ENCODE data around the gene INPP5A. TPM values are rescaled to one million over a fixed set of nuclear protein-coding genes. Genes with fewer than 3 reads are reported as not detected.

INPP5A gene
- total RNA-seq, 4 donors from 2014 or later, result 16.9 to 58.2 (median 29.5) TPM

- 15 to 28% methylated on average over 4 to 10 of the region's 42 CpGs for WGBS, 2 donors
- H3K27ac ChIP-seq, result peak overlapping the region; percentile 76 to 92 (median 87)
- peak overlapping the region; percentile 39 to 88 (median 66) for H3K4me3 ChIP-seq
- no peak for DNase-seq
- H3K36me3 ChIP-seq, result peaks cover 0 to 3% (median 0%) of the 10 kb centered on the region in 3 donors
- H3K4me1 ChIP-seq, result peaks cover 37 to 71% (median 45%) of the 10 kb centered on the region in 3 donors
- H3K9me3 ChIP-seq, result no peaks in the 10 kb centered on the region
- no peak for TF ChIP-seq CTCF (IDR thresholded peaks at IDR 0.05)
- no peaks in the 10 kb centered on the region for H3K27me3 ChIP-seq
- intact Hi-C loops (cut with DNase I), result loop anchor here (5.0 to 10.0 kb wide), 2 partner anchors 81 to 97 kb away; no protein-coding TSS in a partner anchor
Observed at GRCh38 chr10:132538031-132538789, 623 bp downstream of the INPP5A start.

GRCh38 chr10:132538790-132539421 is 1.3 kb downstream of the INPP5A start:
- H3K9me3 ChIP-seq, result no peaks in the 10 kb centered on the region
- peaks cover 0 to 8% (median 0%) of the 10 kb centered on the region in 3 donors for H3K36me3 ChIP-seq
- peaks cover 41 to 75% (median 45%) of the 10 kb centered on the region in 3 donors for H3K4me1 ChIP-seq
- TF ChIP-seq CTCF (IDR thresholded peaks at IDR 0.05), result no peak
- no peak for TF ChIP-seq POLR2A (IDR thresholded peaks at IDR 0.05)
- H3K27me3 ChIP-seq, result no peaks in the 10 kb centered on the region
- intact Hi-C loops (cut with DNase I), result loop anchor here (5.0 to 10.0 kb wide), 2 partner anchors 82 to 96 kb away; no protein-coding TSS in a partner anchor
- 71 to 84% methylated on average over 2 of the region's 2 CpGs for WGBS, 2 donors
- peak overlapping the region; percentile 76 to 92 (median 87) for H3K27ac ChIP-seq
- peak overlapping the region; percentile 39 to 88 (median 66) for H3K4me3 ChIP-seq
- no peak for DNase-seq

- no peak for TF ChIP-seq CTCF (IDR thresholded peaks at IDR 0.05)
- no peak for TF ChIP-seq POLR2A (IDR thresholded peaks at IDR 0.05)
- Histone ChIP-seq H3K36me3 (peaks cover 0 to 8% (median 0%) of the 10 kb centered on the region in 3 donors), H3K4me1 (peaks cover 45 to 81% (median 46%) of the 10 kb centered on the region in 3 donors), H3K27ac (peak overlapping the region in 3 of 4 donors; percentile 85 to 92 (median 89)), H3K9me3 (no peaks in the 10 kb centered on the region), H3K27me3 (no peaks in the 10 kb centered on the region), H3K4me3 (peak overlapping the region in 3 of 4 donors; percentile 64 to 88 (median 67))
- 22 to 42% methylated on average over 7 to 9 of the region's 11 CpGs for WGBS, 2 donors
- DNase-seq, result no peak
- intact Hi-C loops (cut with DNase I), result loop anchor here (5.0 to 10.0 kb wide), 2 partner anchors 82 to 95 kb away; no protein-coding TSS in a partner anchor
Observed at GRCh38 chr10:132539431-132539839, 1.8 kb downstream of the INPP5A start.

GRCh38 chr10:132539894-132540293 is 2.3 kb downstream of the INPP5A start:
- intact Hi-C loops (cut with DNase I), result loop anchor here (5.0 to 10.0 kb wide), 2 partner anchors 83 to 95 kb away; no protein-coding TSS in a partner anchor
- Histone ChIP-seq H3K36me3 (peaks cover 0 to 8% (median 0%) of the 10 kb centered on the region in 3 donors), H3K27me3 (no peaks in the 10 kb centered on the region), H3K4me3 (peak overlapping the region in 3 of 4 donors; percentile 64 to 88 (median 67)), H3K27ac (peak overlapping the region in 3 of 4 donors; percentile 85 to 92 (median 89)), H3K9me3 (no peaks in the 10 kb centered on the region), H3K4me1 (peaks cover 46 to 85% (median 47%) of the 10 kb centered on the region in 3 donors)
- 10 to 15% methylated on average over 5 of the region's 5 CpGs for WGBS, 2 donors
- TF ChIP-seq POLR2A (IDR thresholded peaks at IDR 0.05) (no peak), CTCF (IDR thresholded peaks at IDR 0.05) (no peak)
- DNase-seq, result no peak
